ENCODE measurements around the gene RCOR2. TPM values are rescaled to one million over a fixed set of nuclear protein-coding genes. Genes with fewer than 3 reads are reported as not detected.

Gene RCOR2
- total RNA-seq, 1 donor from 2014 or later: 38.1 TPM

- Mint-ChIP-seq H3K27ac (no peak overlapping the region), H3K9me3 (no peaks in the 10 kb centered on the region), H3K27me3 (no peaks in the 10 kb centered on the region), H3K36me3 (peaks cover 6% of the 10 kb centered on the region), H3K4me3 (peak overlapping the region; percentile 49), H3K4me1 (ENCODE audit: unreplicated experiment) (peaks cover 6% of the 10 kb centered on the region)
- DNase-seq (ENCODE audit: extremely low spot score, unreplicated experiment): no peak
- TF ChIP-seq, protein P1, sequence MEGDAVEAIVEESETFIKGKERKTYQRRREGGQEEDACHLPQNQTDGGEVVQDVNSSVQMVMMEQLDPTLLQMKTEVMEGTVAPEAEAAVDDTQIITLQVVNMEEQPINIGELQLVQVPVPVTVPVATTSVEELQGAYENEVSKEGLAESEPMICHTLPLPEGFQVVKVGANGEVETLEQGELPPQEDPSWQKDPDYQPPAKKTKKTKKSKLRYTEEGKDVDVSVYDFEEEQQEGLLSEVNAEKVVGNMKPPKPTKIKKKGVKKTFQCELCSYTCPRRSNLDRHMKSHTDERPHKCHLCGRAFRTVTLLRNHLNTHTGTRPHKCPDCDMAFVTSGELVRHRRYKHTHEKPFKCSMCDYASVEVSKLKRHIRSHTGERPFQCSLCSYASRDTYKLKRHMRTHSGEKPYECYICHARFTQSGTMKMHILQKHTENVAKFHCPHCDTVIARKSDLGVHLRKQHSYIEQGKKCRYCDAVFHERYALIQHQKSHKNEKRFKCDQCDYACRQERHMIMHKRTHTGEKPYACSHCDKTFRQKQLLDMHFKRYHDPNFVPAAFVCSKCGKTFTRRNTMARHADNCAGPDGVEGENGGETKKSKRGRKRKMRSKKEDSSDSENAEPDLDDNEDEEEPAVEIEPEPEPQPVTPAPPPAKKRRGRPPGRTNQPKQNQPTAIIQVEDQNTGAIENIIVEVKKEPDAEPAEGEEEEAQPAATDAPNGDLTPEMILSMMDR (conservative IDR thresholded peaks at IDR 0.05): no peak
Measured at GRCh38 chr11:63911440-63911839, 5.5 kb downstream of the RCOR2 start.

DNA sequence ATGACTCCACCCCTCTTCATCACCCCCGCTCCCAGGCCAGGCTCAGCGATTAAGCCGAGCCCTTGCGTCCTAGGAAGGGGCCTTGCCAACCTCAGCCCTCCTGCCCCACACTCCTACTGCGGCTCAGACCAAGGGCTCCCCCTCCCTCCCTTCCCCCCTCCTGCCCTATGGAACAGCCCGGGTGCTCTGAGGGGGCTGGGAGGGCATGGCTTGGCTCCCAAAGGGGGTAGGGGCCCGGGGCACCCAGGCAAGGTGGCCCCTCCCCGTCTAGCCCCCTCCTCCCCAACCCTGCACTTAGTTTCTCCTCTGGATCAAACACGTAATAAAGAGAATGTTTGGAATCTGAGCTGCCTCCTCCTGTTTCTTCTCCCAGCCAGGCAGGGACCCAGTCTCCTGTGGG lies 6.3 kb downstream of the RCOR2 start:
- Mint-ChIP-seq H3K27me3 (no peaks in the 10 kb centered on the region), H3K27ac (no peak overlapping the region), H3K36me3 (peaks cover 6% of the 10 kb centered on the region), H3K4me3 (no peak overlapping the region), H3K9me3 (no peaks in the 10 kb centered on the region), H3K4me1 (ENCODE audit: unreplicated experiment) (peaks cover 9% of the 10 kb centered on the region)
- TF ChIP-seq, protein P1 (conservative IDR thresholded peaks at IDR 0.05): no peak
- DNase-seq (ENCODE audit: extremely low spot score, unreplicated experiment): no peak

DNA sequence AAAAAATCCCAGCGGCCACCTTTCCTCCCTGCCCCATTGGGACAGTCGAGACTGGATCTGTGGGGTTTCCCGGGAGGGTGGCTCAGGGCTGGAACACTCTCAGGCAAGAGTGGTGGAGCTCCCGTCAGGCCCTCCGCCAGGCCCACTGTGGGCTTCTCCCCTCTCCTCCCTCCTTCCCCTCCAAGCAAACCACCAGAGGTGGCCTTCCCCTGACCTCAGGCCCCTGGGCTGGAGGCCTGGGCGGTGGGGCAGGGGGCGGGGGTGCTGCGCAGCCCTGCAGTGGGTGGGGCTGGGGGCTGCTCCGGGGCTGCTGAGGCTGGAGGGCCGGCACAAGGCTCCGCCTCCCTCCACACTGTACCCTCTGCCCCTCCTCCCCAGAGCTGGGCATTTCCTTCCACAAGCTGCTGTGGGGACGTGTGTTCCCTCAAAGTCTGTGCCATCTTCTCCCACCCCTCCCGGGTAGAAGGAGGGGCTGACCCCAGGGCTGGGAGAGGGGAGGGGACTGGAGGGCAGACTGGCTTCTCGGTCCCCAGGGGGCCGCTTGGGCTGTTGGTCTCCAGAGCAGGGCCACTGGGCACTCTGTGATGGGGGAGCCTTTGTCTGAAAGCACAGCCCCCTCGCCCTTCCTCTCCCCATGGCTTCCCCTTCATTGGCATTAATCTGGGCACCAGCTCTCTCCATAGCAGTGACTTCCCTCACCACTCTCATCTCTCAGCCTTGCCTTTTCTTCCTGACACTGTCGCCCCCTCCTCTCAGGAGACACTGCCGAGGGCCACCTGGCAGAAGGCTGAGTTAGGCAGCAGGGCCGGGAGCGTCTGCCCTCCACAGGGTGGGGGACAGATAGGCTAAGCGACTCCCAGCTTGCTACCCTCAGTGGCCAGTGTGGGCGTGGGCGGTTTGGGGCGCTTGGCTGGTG lies 7.1 kb downstream of the RCOR2 start:
- Mint-ChIP-seq H3K27ac (no peak overlapping the region), H3K36me3 (peaks cover 6% of the 10 kb centered on the region), H3K4me3 (no peak overlapping the region), H3K4me1 (ENCODE audit: unreplicated experiment) (peaks cover 9% of the 10 kb centered on the region), H3K9me3 (no peaks in the 10 kb centered on the region), H3K27me3 (no peaks in the 10 kb centered on the region)
- DNase-seq (ENCODE audit: extremely low spot score, unreplicated experiment): no peak
- TF ChIP-seq, protein P1 (conservative IDR thresholded peaks at IDR 0.05): peak; percentile 7

DNA sequence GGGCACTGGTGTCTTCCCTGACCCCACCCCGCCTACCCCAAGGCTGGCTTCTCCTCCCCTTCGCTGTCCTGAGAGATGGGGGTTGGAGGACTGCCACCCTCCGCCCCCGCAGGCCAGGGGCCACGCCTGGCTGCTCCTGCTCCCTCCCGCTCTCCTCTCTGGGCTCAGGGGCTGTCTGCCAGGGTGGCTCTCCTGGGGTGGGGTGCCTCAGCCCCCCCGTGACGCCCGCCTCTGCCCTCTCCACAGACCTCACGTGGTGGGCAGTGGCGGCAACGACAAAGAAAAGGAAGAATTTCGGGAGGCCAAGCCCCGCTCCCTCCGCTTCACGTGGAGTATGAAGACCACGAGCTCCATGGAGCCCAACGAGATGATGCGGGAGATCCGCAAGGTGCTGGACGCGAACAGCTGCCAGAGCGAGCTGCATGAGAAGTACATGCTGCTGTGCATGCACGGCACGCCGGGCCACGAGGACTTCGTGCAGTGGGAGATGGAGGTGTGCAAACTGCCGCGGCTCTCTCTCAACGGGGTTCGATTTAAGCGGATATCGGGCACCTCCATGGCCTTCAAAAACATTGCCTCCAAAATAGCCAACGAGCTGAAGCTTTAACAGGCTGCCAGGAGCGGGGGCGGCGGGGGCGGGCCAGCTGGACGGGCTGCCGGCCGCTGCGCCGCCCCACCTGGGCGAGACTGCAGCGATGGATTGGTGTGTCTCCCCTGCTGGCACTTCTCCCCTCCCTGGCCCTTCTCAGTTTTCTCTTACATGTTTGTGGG lies 8.1 kb downstream of the RCOR2 start:
- DNase-seq (ENCODE audit: extremely low spot score, unreplicated experiment): no peak
- Mint-ChIP-seq H3K36me3 (peaks cover 6% of the 10 kb centered on the region), H3K27me3 (no peaks in the 10 kb centered on the region), H3K9me3 (no peaks in the 10 kb centered on the region), H3K4me3 (no peak overlapping the region), H3K4me1 (ENCODE audit: unreplicated experiment) (peaks cover 9% of the 10 kb centered on the region), H3K27ac (no peak overlapping the region)
- TF ChIP-seq, protein P1 (conservative IDR thresholded peaks at IDR 0.05): no peak

- TF ChIP-seq, protein P1 (conservative IDR thresholded peaks at IDR 0.05): no peak
- Mint-ChIP-seq H3K36me3 (peaks cover 10% of the 10 kb centered on the region), H3K9me3 (no peaks in the 10 kb centered on the region), H3K27ac (no peak overlapping the region), H3K4me3 (no peak overlapping the region), H3K27me3 (no peaks in the 10 kb centered on the region), H3K4me1 (ENCODE audit: unreplicated experiment) (peaks cover 9% of the 10 kb centered on the region)
- no peak for DNase-seq (ENCODE audit: extremely low spot score, unreplicated experiment)
Measured at GRCh38 chr11:63907808-63908530, 9.0 kb downstream of the RCOR2 start.

Measured in type B pancreatic cell (in vitro differentiated cells).